Keratinocyte (primary cell): ENCODE data around the gene SYNC. TPM values are rescaled to one million over a fixed set of nuclear protein-coding genes. Genes with fewer than 3 reads are reported as not detected.

Source experiments
- DNase-seq: peaks from one replicate; pipeline ENCODE4 v3.0.0-alpha.2; 2011; ENCODE audit warnings: low read depth, missing footprints, low spot score
- FAIRE-seq: peaks from 2 replicates; lab custom pipeline; 2011; peaks lifted over from hg19 to GRCh38; lab: Jason Lieb, UNC
- H2AFZ ChIP-seq: 2 replicates; pipeline ENCODE4 v1.6.0; 2012; ENCODE audit warnings: low read length, control low read depth, inconsistent platforms; ENCODE audit not compliant: control insufficient read depth
- H3K27ac ChIP-seq: 2 replicates; pipeline ENCODE4 v1.5.1; 2011; ENCODE audit warnings: low read length; ENCODE audit not compliant: control insufficient read depth, insufficient read depth
- H3K27me3 ChIP-seq: 3 replicates; pipeline ENCODE4 v1.6.0; 2011; ENCODE audit warnings: low read length; ENCODE audit not compliant: control insufficient read depth, insufficient read depth; ENCODE audit errors: extremely low read depth
- H3K36me3 ChIP-seq, 2 experiments: 2 replicates in 1 of 2; 3 replicates in 1 of 2; pipeline ENCODE4 v1.5.1; 2011; ENCODE audit warnings: low read length in 2 of 2, mild to moderate bottlenecking in 1 of 2; ENCODE audit not compliant: control insufficient read depth in 2 of 2, insufficient read depth in 2 of 2; ENCODE audit errors: extremely low read depth in 1 of 2
- H3K4me1 ChIP-seq: 3 replicates; pipeline ENCODE4 v1.5.1; 2011; ENCODE audit warnings: low read length; ENCODE audit not compliant: control insufficient read depth, insufficient read depth; ENCODE audit errors: extremely low read depth
- H3K4me2 ChIP-seq: 3 replicates; pipeline ENCODE4 v1.6.0; 2011; ENCODE audit warnings: low read depth, low read length; ENCODE audit not compliant: control insufficient read depth, insufficient read depth; ENCODE audit errors: extremely low read depth
- H3K4me3 ChIP-seq, 3 experiments: fragments of 200-600 bp in 1 of 3; sonication (generic) in 1 of 3; 2 replicates in 2 of 3; 3 replicates in 1 of 3; pipeline ENCODE4 v1.5.1; 2011 to 2016; ENCODE audit warnings: low read length in 3 of 3, mild to moderate bottlenecking in 3 of 3, control low read depth in 2 of 3, inconsistent platforms in 1 of 3, low read depth in 1 of 3, mixed read lengths in 1 of 3, mixed run types in 1 of 3, moderate library complexity in 1 of 3; ENCODE audit not compliant: control insufficient read depth in 2 of 3, insufficient read depth in 2 of 3; ENCODE audit errors: extremely low read depth in 1 of 3
- H3K79me2 ChIP-seq: 2 replicates; pipeline ENCODE4 v1.6.0; 2012; ENCODE audit warnings: low read length; ENCODE audit not compliant: control insufficient read depth, insufficient read depth
- H3K9ac ChIP-seq: 3 replicates; pipeline ENCODE4 v1.6.0; 2011; ENCODE audit warnings: low read length; ENCODE audit not compliant: control insufficient read depth, insufficient read depth; ENCODE audit errors: extremely low read depth
- H3K9me1 ChIP-seq: 3 replicates; pipeline ENCODE4 v1.6.0; 2011; ENCODE audit warnings: low read length; ENCODE audit not compliant: control insufficient read depth, insufficient read depth; ENCODE audit errors: extremely low read depth
- H3K9me3 ChIP-seq: 2 replicates; pipeline ENCODE4 v1.5.1; 2012; ENCODE audit warnings: low read depth, low read length; ENCODE audit not compliant: control insufficient read depth
- H4K20me1 ChIP-seq: 3 replicates; pipeline ENCODE4 v1.6.0; 2011; ENCODE audit warnings: low read length; ENCODE audit not compliant: control insufficient read depth, insufficient read depth; ENCODE audit errors: extremely low read depth
- EZH2 ChIP-seq: IDR thresholded peaks from one replicate; pipeline ENCODE4 v1.6.1; 2012; ENCODE audit warnings: inconsistent platforms, mild to moderate bottlenecking, low read length, moderate library complexity
- dilution Hi-C: fragments of 300-500 bp; cut with MboI; formaldehyde crosslinking; loops from one replicate; pipeline ENCODE4 v1.7.0; 2020; ENCODE audit warnings: low sequenced_read_pairs; ENCODE audit not compliant: extremely low pct_ligation_motif_present
- polyA plus RNA-seq, 5 experiments: library from polyadenylated mRNA; depleted of rRNA in 3 of 5; stranded (reverse) in 3 of 5; stranded (forward) in 1 of 5; unstranded in 1 of 5; fragments of >200 nt; gene quantifications; 1 replicate in 1 of 5; 2 replicates in 3 of 5; 3 replicates in 1 of 5; pipeline versions ENCODE4 v1.2.1 to v1.2.3, GENCODE V29; 2011 to 2012; ENCODE audit warnings: missing spikeins in 2 of 5, low read depth in 1 of 5, low replicate concordance in 1 of 5
- TF ChIP-seq, protein P1 (sequence below), 3 experiments: IDR thresholded peaks in 1 of 3; conservative IDR thresholded peaks in 1 of 3; optimal IDR thresholded peaks in 1 of 3; 2 replicates in 2 of 3; 3 replicates in 1 of 3; pipeline versions ENCODE3 to v1.5.1; 2011; ENCODE audit warnings: low read length in 3 of 3, mild to moderate bottlenecking in 3 of 3, moderate library complexity in 2 of 3, control low read depth in 1 of 3, inconsistent platforms in 1 of 3; ENCODE audit not compliant: insufficient read depth in 2 of 3; ENCODE audit errors: extremely low read depth in 1 of 3

SYNC gene
- polyA plus RNA-seq, 1 donor (not counting 4 experiments of a cell fraction or from before 2014, with no cell fraction given), result 11.2 TPM

DNA sequence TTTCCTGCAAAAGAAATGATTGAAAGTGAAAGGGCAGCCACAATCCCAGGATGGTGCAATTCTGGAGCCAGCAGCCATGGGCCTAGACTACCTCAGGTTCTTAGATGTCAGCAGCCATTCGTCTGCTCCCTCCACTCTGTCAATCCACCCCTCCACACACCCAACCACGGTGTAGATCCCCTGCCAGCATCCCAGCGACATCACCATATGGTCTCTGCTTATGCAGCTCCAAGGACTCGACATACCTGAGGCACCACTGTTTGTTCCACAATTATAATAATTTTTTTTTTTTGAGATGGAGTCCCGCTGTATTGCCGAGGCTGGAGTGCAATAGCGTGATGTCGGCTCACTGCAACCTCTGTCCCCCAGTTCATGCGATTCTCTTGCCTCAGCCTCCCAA is 6.5 kb downstream of the SYNC start:
- Histone ChIP-seq H3K4me1 (no peaks in the 10 kb centered on the region), H3K4me3 (no peak overlapping the region), H3K27ac (no peak overlapping the region), H3K9ac (no peak overlapping the region), H3K27me3 (no peaks in the 10 kb centered on the region), H3K79me2 (no peaks in the 10 kb centered on the region), H3K9me1 (no peaks in the 10 kb centered on the region), H3K9me3 (no peaks in the 10 kb centered on the region), H2AFZ (no peak overlapping the region), H3K4me2 (no peak overlapping the region), H3K36me3 (peaks cover 4 to 13% of the 10 kb centered on the region in 2 experiments), H4K20me1 (no peaks in the 10 kb centered on the region)
- TF ChIP-seq, protein P1, sequence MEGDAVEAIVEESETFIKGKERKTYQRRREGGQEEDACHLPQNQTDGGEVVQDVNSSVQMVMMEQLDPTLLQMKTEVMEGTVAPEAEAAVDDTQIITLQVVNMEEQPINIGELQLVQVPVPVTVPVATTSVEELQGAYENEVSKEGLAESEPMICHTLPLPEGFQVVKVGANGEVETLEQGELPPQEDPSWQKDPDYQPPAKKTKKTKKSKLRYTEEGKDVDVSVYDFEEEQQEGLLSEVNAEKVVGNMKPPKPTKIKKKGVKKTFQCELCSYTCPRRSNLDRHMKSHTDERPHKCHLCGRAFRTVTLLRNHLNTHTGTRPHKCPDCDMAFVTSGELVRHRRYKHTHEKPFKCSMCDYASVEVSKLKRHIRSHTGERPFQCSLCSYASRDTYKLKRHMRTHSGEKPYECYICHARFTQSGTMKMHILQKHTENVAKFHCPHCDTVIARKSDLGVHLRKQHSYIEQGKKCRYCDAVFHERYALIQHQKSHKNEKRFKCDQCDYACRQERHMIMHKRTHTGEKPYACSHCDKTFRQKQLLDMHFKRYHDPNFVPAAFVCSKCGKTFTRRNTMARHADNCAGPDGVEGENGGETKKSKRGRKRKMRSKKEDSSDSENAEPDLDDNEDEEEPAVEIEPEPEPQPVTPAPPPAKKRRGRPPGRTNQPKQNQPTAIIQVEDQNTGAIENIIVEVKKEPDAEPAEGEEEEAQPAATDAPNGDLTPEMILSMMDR (optimal IDR thresholded peaks at IDR 0.05 in 1 of 3, IDR thresholded peaks at IDR 0.05 in 1 of 3, conservative IDR thresholded peaks at IDR 0.05 in 1 of 3; ENCODE audit: extremely low read depth in 1 of 3, insufficient read depth in 2 of 3, low read length in 3 of 3), result no peak
- TF ChIP-seq EZH2, result no peak
- FAIRE-seq (no peak), DNase-seq (no peak)
- dilution Hi-C loops, result no loop called here

DNA sequence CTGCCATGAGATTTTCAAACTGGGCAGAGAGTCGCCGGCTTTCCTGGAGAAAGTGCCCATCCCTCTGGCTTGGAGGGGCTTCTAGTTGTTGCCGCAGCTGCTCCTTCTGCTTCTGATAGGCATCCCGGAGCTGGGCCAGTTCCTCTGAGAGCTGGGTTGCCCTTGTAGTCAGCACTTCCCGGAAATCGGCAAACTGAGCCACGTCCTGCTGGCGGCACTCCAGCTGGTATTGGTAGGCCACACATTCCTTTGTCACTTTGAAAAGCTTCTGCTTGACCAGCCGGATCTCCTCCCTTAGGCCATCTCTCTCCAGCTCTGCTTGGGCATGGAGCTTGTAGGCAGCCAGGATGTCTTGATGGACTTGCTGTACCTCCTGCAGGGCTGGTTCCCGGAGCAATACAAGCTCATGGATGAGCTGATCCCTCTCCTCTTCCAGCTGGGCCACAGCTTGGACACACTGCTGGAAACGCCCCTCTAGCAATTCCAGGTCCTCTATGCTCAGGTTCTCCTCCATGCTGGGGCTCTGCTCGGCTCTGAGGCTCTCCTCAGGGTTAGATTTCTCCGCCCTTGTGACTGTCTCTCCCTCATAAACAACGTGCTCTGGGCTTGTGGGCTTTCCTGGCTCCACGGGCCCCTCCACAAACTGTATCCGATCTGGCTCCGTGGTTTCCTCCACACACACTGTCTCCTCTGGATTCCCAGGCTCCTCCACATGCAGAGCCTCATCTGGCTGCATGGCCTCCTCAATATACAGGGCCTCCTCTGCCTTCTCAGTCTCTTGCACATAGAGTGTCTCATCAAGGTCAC is 7.3 kb downstream of the SYNC start:
- Histone ChIP-seq H3K4me1 (no peaks in the 10 kb centered on the region), H3K9me1 (no peaks in the 10 kb centered on the region), H3K27me3 (no peaks in the 10 kb centered on the region), H3K4me3 (no peak overlapping the region), H2AFZ (no peak overlapping the region), H3K9ac (no peak overlapping the region), H3K79me2 (no peaks in the 10 kb centered on the region), H3K36me3 (peaks cover 4 to 13% of the 10 kb centered on the region in 2 experiments), H3K9me3 (no peaks in the 10 kb centered on the region), H4K20me1 (no peaks in the 10 kb centered on the region), H3K4me2 (no peak overlapping the region), H3K27ac (no peak overlapping the region)
- dilution Hi-C loops, result no loop called here
- DNase-seq (no peak), FAIRE-seq (no peak)
- no peak for TF ChIP-seq EZH2
- TF ChIP-seq, protein P1 (optimal IDR thresholded peaks at IDR 0.05 in 1 of 3, IDR thresholded peaks at IDR 0.05 in 1 of 3, conservative IDR thresholded peaks at IDR 0.05 in 1 of 3; ENCODE audit: extremely low read depth in 1 of 3, insufficient read depth in 2 of 3, low read length in 3 of 3), result no peak
